ENCODE results near the gene TRAPPC10.
"Not testable (repeated sequence)": the region's sequence is repeated elsewhere in the genome, so short reads cannot be mapped to it uniquely, and the experiment has no call there.

- TF ChIP-seq, protein P1, sequence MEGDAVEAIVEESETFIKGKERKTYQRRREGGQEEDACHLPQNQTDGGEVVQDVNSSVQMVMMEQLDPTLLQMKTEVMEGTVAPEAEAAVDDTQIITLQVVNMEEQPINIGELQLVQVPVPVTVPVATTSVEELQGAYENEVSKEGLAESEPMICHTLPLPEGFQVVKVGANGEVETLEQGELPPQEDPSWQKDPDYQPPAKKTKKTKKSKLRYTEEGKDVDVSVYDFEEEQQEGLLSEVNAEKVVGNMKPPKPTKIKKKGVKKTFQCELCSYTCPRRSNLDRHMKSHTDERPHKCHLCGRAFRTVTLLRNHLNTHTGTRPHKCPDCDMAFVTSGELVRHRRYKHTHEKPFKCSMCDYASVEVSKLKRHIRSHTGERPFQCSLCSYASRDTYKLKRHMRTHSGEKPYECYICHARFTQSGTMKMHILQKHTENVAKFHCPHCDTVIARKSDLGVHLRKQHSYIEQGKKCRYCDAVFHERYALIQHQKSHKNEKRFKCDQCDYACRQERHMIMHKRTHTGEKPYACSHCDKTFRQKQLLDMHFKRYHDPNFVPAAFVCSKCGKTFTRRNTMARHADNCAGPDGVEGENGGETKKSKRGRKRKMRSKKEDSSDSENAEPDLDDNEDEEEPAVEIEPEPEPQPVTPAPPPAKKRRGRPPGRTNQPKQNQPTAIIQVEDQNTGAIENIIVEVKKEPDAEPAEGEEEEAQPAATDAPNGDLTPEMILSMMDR (IDR thresholded peaks at IDR 0.05 in 4 of 5, conservative IDR thresholded peaks at IDR 0.05 in 1 of 5), result not testable (repeated sequence)
- TF ChIP-seq POLR2A (IDR thresholded peaks at IDR 0.05), result not testable (repeated sequence)
Observed at GRCh38 chr21:44153889-44154228, 141.8 kb downstream of the TRAPPC10 start.
